ENCODE results near the gene NXNL2.

GRCh38 chr9:88540251-88540763 lies 5.3 kb downstream of the NXNL2 start:
- TF ChIP-seq NFYB (CRISPR knock-in tag; conservative IDR thresholded peaks at IDR 0.05; ENCODE audit: low read depth) (no peak), MYBL2 (CRISPR knock-in tag; IDR thresholded peaks at IDR 0.05) (no peak), SP1 (CRISPR knock-in tag; conservative IDR thresholded peaks at IDR 0.05) (no peak), NR1H2 (CRISPR knock-in tag; IDR thresholded peaks at IDR 0.05) (no peak)
- TF ChIP-seq, protein P1, sequence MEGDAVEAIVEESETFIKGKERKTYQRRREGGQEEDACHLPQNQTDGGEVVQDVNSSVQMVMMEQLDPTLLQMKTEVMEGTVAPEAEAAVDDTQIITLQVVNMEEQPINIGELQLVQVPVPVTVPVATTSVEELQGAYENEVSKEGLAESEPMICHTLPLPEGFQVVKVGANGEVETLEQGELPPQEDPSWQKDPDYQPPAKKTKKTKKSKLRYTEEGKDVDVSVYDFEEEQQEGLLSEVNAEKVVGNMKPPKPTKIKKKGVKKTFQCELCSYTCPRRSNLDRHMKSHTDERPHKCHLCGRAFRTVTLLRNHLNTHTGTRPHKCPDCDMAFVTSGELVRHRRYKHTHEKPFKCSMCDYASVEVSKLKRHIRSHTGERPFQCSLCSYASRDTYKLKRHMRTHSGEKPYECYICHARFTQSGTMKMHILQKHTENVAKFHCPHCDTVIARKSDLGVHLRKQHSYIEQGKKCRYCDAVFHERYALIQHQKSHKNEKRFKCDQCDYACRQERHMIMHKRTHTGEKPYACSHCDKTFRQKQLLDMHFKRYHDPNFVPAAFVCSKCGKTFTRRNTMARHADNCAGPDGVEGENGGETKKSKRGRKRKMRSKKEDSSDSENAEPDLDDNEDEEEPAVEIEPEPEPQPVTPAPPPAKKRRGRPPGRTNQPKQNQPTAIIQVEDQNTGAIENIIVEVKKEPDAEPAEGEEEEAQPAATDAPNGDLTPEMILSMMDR (IDR thresholded peaks at IDR 0.05), result no peak
- TF ChIP-seq, protein P2, sequence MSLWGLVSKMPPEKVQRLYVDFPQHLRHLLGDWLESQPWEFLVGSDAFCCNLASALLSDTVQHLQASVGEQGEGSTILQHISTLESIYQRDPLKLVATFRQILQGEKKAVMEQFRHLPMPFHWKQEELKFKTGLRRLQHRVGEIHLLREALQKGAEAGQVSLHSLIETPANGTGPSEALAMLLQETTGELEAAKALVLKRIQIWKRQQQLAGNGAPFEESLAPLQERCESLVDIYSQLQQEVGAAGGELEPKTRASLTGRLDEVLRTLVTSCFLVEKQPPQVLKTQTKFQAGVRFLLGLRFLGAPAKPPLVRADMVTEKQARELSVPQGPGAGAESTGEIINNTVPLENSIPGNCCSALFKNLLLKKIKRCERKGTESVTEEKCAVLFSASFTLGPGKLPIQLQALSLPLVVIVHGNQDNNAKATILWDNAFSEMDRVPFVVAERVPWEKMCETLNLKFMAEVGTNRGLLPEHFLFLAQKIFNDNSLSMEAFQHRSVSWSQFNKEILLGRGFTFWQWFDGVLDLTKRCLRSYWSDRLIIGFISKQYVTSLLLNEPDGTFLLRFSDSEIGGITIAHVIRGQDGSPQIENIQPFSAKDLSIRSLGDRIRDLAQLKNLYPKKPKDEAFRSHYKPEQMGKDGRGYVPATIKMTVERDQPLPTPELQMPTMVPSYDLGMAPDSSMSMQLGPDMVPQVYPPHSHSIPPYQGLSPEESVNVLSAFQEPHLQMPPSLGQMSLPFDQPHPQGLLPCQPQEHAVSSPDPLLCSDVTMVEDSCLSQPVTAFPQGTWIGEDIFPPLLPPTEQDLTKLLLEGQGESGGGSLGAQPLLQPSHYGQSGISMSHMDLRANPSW (CRISPR knock-in tag; conservative IDR thresholded peaks at IDR 0.05; ENCODE audit: low read depth), result no peak
- TF ChIP-seq, protein P3, sequence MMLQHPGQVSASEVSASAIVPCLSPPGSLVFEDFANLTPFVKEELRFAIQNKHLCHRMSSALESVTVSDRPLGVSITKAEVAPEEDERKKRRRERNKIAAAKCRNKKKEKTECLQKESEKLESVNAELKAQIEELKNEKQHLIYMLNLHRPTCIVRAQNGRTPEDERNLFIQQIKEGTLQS (CRISPR knock-in tag; conservative IDR thresholded peaks at IDR 0.05), result no peak

Data from WTC11 (cell line).